ENCODE results near the gene RANBP10.
A peak's percentile ranks its signal among the peaks of the same experiment; 100 is the strongest.

RANBP10 gene

GRCh38 chr16:67806428-67807147, at the start of gene RANBP10, which contains the start of gene TSNAXIP1:
RANBP10 (minus strand) TSS chr16:67806560; CDS start chr16:67806536, 24 bp downstream.
TSNAXIP1 (plus strand) TSS chr16:67806889; CDS start chr16:67807150, 261 bp downstream.
- peak within 1 kb of the TSS; percentile 96 to 97 for H3K4me3 ChIP-seq (replicated peaks in 1 of 2; ENCODE audit: low read depth in 2 of 2, low read length in 2 of 2)
- no peak for TF ChIP-seq CTCF (IDR thresholded peaks at IDR 0.05; ENCODE audit: low read depth, low read length)
- DNase-seq (ENCODE audit: low read depth in 2 of 2): peak; percentile 99

GRCh38 chr16:67855789-67856188, 49.4 kb upstream of the RANBP10 start:
- TF ChIP-seq CTCF (IDR thresholded peaks at IDR 0.05; ENCODE audit: low read depth, low read length): no peak

GRCh38 chr16:67853670-67854069, 47.3 kb upstream of the RANBP10 start:
- no peak for TF ChIP-seq CTCF (IDR thresholded peaks at IDR 0.05; ENCODE audit: low read depth, low read length)
- H3K4me3 ChIP-seq (replicated peaks in 1 of 2; ENCODE audit: low read depth in 2 of 2, low read length in 2 of 2): no peak overlapping the region
- no peak for DNase-seq (ENCODE audit: low read depth in 2 of 2)

More at GRCh38 chr16:67855789-67856188, 49.4 kb upstream of the RANBP10 start:
- no peak overlapping the region for H3K4me3 ChIP-seq (replicated peaks in 1 of 2; ENCODE audit: low read depth in 2 of 2, low read length in 2 of 2)
- DNase-seq (ENCODE audit: low read depth in 2 of 2): no peak

GRCh38 chr16:67848118-67848517, 41.8 kb upstream of the RANBP10 start:
- no peak for DNase-seq (ENCODE audit: low read depth in 2 of 2)
- no peak for TF ChIP-seq CTCF (IDR thresholded peaks at IDR 0.05; ENCODE audit: low read depth, low read length)
- peak overlapping the region; percentile 92 to 95 for H3K4me3 ChIP-seq (replicated peaks in 1 of 2; ENCODE audit: low read depth in 2 of 2, low read length in 2 of 2)

- no peak for TF ChIP-seq CTCF (IDR thresholded peaks at IDR 0.05; ENCODE audit: low read depth, low read length)
- peak; percentile 56 to 72 for DNase-seq (ENCODE audit: low read depth in 2 of 2)
- peak within 1 kb of the TSS; percentile 92 to 95 for H3K4me3 ChIP-seq (replicated peaks in 1 of 2; ENCODE audit: low read depth in 2 of 2, low read length in 2 of 2)
These were observed 40.9 kb upstream of the RANBP10 start, which contains the start of gene CENPT for GRCh38 chr16:67847064-67847861. CENPT (minus strand) TSS chr16:67847693; CDS start chr16:67833859, 13,834 bp downstream.

- no peak for TF ChIP-seq CTCF (IDR thresholded peaks at IDR 0.05; ENCODE audit: low read depth, low read length)
- H3K4me3 ChIP-seq (replicated peaks in 1 of 2; ENCODE audit: low read depth in 2 of 2, low read length in 2 of 2): peak within 1 kb of the TSS; percentile 92 to 95
- DNase-seq (ENCODE audit: low read depth in 2 of 2): peak; percentile 93 to 96
These were observed 40.1 kb upstream of the RANBP10 start, which contains the start of gene NUTF2 for GRCh38 chr16:67846320-67847063. NUTF2 (plus strand) TSS chr16:67846933; CDS start chr16:67865131, 18,198 bp downstream.
